ENCODE results near the gene B3GALT5.
A peak's percentile ranks its signal among the peaks of the same experiment; 100 is the strongest.

Gene B3GALT5

DNA sequence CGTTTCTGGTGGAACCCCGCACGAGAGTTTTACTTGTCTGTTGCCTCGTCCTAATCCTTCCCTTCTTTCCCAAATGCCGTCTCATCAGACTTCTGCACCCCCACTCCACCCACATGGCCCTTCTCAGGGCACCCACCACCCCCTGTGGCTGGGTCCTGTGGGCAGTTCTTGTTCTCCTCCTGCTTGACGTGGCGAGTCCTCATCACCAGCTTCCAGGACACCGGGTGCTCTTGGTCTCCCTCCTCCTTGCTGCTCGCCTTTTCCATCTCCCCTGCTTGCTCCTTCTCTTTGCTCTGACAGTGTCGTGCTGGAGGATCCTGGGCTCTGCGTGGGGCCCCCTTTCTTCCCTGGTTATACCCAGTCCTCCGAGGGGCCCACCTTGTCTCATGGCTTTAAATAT lies 51.8 kb downstream of the B3GALT5 start:
- DNase-seq (no peak), ATAC-seq (no peak)
- peaks cover 13% of the 10 kb centered on the region for H3K27me3 Mint-ChIP-seq
- peak overlapping the region in 1 of 2 donors; percentile 44 for H3K27ac Mint-ChIP-seq
- no peaks in the 10 kb centered on the region for H3K4me1 Mint-ChIP-seq
- no peak overlapping the region for H3K4me3 Mint-ChIP-seq
- H3K9me3 Mint-ChIP-seq: no peaks in the 10 kb centered on the region

- Mint-ChIP-seq H3K27me3 (no peaks in the 10 kb centered on the region), H3K4me1 (no peaks in the 10 kb centered on the region), H3K9me3 (no peaks in the 10 kb centered on the region), H3K4me3 (no peak overlapping the region), H3K27ac (no peak overlapping the region)
- ATAC-seq: no peak
- DNase-seq: no peak
Observed at GRCh38 chr21:39666026-39666425, 53.3 kb downstream of the B3GALT5 start.

DNA sequence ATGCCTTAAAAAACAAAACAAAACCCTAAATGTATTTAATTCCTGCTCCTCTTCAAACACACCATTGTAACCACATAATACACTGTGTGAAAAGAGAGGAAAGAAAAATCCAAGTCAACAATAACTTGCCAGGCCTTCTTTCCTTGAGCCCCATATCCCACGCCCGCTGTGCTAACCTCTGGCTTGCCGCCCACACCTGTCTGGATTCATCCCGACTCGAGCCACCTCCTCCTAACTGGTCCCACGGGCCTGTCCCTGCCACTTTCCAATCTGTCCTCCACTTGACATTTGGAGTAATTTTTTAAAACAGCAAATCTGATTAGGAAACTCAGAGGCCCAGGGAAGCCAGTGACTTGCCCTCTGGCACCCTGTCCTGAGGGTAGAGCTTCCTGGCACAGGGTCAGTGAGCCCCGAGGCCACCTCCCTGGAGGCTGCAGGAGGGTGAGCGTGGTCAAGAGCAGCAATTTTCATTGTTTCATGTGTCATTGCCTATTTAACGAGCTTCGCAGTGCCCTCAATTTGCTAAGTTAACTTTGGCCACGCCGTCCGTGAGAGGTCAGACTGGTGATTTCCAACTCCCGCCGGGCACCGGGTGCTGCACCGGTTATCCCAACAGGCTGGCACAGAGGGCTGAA lies 54.1 kb downstream of the B3GALT5 start:
- H3K27me3 Mint-ChIP-seq: no peaks in the 10 kb centered on the region
- DNase-seq: no peak
- no peak for ATAC-seq
- H3K4me1 Mint-ChIP-seq: no peaks in the 10 kb centered on the region
- no peaks in the 10 kb centered on the region for H3K9me3 Mint-ChIP-seq
- H3K27ac Mint-ChIP-seq: no peak overlapping the region
- no peak overlapping the region for H3K4me3 Mint-ChIP-seq

DNA sequence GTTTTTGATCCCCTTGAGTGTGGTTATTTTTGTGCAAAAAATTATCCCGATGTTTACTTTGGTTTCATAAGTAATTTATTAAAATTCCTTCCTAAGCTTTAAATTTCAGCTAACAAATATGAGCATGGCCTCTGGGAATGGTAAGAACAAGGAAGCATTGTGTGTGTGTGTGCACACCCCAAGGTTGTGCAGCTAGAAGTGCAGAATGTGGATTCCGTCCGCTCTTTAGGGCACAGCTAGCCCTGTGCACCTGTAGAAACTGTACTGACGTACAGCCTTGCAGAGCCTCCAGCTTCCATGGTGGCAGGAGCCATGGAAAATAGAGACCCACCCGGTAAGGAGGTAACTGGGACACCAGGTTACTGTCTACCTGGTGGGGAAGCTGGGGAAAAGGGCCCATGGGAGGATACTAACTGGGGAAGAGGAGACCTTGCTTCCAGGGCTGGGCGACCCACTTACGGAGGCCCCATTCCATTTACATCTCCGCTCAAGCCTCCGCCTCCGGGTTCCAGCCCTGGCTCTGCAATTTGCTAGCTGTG lies 54.7 kb downstream of the B3GALT5 start:
- no peak for DNase-seq
- Mint-ChIP-seq H3K27ac (no peak overlapping the region), H3K9me3 (no peaks in the 10 kb centered on the region), H3K27me3 (no peaks in the 10 kb centered on the region), H3K4me1 (no peaks in the 10 kb centered on the region), H3K4me3 (no peak overlapping the region)
- ATAC-seq: no peak

DNA sequence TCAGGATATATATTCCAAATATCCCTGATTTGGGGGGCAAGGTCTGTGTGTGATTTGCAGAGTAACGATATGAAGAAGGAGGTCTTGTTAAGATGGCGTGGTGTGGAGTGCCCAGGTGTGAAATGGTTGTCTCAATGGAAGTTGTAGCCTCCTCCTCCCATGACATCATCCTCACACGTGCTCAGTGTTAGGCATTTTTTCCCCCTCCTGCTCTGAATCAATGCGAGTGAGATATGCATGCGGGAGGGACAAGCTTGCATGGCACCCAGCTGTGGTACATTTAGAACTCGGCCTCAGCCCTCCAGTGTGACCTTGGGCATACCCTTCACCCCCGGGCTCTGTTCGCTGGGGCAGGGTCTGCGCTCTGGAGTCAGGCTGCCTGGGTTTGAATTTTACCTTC lies 55.6 kb downstream of the B3GALT5 start:
- ATAC-seq (no peak), DNase-seq (no peak)
- no peak overlapping the region for H3K4me3 Mint-ChIP-seq
- H3K27ac Mint-ChIP-seq: no peak overlapping the region
- H3K27me3 Mint-ChIP-seq: peaks cover 5% of the 10 kb centered on the region
- H3K9me3 Mint-ChIP-seq: no peaks in the 10 kb centered on the region
- H3K4me1 Mint-ChIP-seq: no peaks in the 10 kb centered on the region

- Mint-ChIP-seq H3K27me3 (peaks cover 16% of the 10 kb centered on the region), H3K4me1 (no peaks in the 10 kb centered on the region), H3K9me3 (no peaks in the 10 kb centered on the region), H3K4me3 (no peak overlapping the region), H3K27ac (no peak overlapping the region)
- DNase-seq (no peak), ATAC-seq (no peak)
Observed at GRCh38 chr21:39669485-39669884, 56.7 kb downstream of the B3GALT5 start.

DNA sequence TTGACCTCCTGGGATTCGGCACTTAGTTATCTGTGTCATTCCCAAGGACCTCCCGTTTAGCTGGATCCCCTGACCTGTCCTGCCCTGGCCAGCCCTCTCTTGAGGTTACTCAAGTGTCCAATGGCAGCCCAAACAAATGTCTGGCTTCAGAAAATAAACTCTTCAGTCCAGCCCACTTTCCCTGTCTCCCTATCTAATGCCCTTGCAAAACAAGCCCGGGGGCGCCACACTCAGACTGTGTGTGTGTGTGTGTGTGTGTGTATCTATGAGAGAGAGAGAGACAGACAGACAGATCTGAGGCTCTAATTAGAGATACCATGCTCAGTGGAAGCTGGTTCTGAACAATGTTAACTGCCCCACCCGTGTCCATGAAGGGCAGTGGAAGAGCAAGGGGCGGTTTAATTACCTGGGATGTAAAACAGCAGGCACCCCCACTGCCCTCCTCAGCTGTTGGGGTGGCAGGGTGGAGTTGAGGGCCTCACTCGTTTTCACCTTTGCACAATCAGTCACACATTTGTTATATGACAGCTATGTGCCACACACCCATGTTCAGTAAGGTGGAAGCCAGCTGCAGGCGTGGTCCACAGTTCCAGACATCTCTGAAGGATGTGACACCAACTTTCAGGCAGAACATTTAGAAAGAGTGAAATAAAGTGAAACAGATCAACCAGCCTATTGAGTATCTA lies 57.4 kb downstream of the B3GALT5 start:
- Mint-ChIP-seq H3K27me3 (peaks cover 23% of the 10 kb centered on the region), H3K9me3 (peaks cover 0 to 4% of the 10 kb centered on the region in 2 donors), H3K4me3 (no peak overlapping the region), H3K4me1 (no peaks in the 10 kb centered on the region), H3K27ac (no peak overlapping the region)
- DNase-seq (no peak), ATAC-seq (no peak)

- Mint-ChIP-seq H3K27me3 (peaks cover 28% of the 10 kb centered on the region), H3K27ac (no peak overlapping the region), H3K4me3 (no peak overlapping the region), H3K9me3 (peaks cover 0 to 7% of the 10 kb centered on the region in 2 donors), H3K4me1 (no peaks in the 10 kb centered on the region)
- no peak for DNase-seq
- ATAC-seq: no peak
Observed at GRCh38 chr21:39670701-39671100, 58.0 kb downstream of the B3GALT5 start.

- no peak overlapping the region for H3K27ac Mint-ChIP-seq
- DNase-seq (no peak), ATAC-seq (no peak)
- H3K4me3 Mint-ChIP-seq: no peak overlapping the region
- H3K27me3 Mint-ChIP-seq: peaks cover 28% of the 10 kb centered on the region
- no peaks in the 10 kb centered on the region for H3K4me1 Mint-ChIP-seq
- H3K9me3 Mint-ChIP-seq: peaks cover 0 to 7% of the 10 kb centered on the region in 2 donors
Observed at GRCh38 chr21:39671986-39672385, 59.2 kb downstream of the B3GALT5 start.

DNA sequence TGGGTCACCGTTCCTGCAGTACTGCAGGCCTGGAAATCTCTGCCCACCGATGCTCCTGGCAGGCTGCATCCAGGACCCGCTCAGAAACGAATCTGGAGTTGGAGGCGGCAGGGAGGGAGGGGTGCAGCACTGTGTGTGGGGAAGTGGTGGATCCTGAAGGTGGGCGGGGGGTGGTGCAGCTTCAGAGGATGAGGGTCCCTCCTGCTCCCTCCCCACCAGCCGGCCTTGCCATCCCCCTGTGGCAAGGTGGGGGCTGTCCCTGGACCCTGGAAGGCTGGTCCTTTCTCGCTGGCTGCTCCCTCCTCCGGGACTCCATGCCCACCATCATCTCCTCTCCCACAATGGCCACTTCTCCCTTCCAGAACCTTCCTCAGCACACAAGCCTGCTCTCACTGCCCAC lies 60.4 kb downstream of the B3GALT5 start:
- H3K4me3 Mint-ChIP-seq: no peak overlapping the region
- no peak for DNase-seq
- peaks cover 28% of the 10 kb centered on the region for H3K27me3 Mint-ChIP-seq
- no peak for ATAC-seq
- H3K4me1 Mint-ChIP-seq: no peaks in the 10 kb centered on the region
- H3K9me3 Mint-ChIP-seq: peaks cover 0 to 7% of the 10 kb centered on the region in 2 donors
- H3K27ac Mint-ChIP-seq: no peak overlapping the region

GRCh38 chr21:39673736-39674135 lies 61.0 kb downstream of the B3GALT5 start:
- peak overlapping the region; percentile 65 to 89 for H3K27ac Mint-ChIP-seq
- peaks cover 28% of the 10 kb centered on the region for H3K27me3 Mint-ChIP-seq
- DNase-seq (no peak), ATAC-seq (no peak)
- peaks cover 0 to 7% of the 10 kb centered on the region in 2 donors for H3K9me3 Mint-ChIP-seq
- no peak overlapping the region for H3K4me3 Mint-ChIP-seq
- no peaks in the 10 kb centered on the region for H3K4me1 Mint-ChIP-seq

DNA sequence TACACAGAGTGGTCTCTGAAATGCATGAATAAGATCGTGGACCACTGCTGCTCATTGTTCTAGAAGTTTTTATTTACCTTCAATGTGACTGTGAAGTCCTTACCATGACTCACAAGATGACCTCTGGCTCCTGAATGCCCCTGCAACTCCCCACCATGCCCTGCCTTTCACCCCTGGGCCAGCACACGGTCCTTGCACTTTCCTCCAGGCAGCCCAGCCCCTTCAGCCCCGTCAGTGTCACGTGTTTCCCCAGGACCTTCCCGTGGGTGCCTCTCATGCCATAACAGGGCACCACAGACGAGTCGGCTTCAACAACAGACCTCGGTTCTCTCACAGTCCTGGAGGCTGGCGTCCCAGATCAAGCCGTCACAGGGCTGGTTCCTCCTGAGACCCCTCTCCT lies 62.1 kb downstream of the B3GALT5 start:
- Mint-ChIP-seq H3K9me3 (peaks cover under 1 to 7% of the 10 kb centered on the region in 2 donors), H3K4me3 (no peak overlapping the region), H3K27ac (peak overlapping the region; percentile 15 to 73), H3K27me3 (peaks cover 28% of the 10 kb centered on the region), H3K4me1 (no peaks in the 10 kb centered on the region)
- no peak for ATAC-seq
- DNase-seq: no peak

GRCh38 chr21:39675590-39675989 lies 62.9 kb downstream of the B3GALT5 start:
- Mint-ChIP-seq H3K4me3 (no peak overlapping the region), H3K27me3 (peaks cover 28% of the 10 kb centered on the region), H3K9me3 (peaks cover 5 to 7% of the 10 kb centered on the region in 2 donors), H3K27ac (no peak overlapping the region), H3K4me1 (no peaks in the 10 kb centered on the region)
- no peak for DNase-seq
- no peak for ATAC-seq

GRCh38 chr21:39675993-39676661 lies 63.4 kb downstream of the B3GALT5 start:
- ATAC-seq (no peak), DNase-seq (no peak)

GRCh38 chr21:39680216-39680615 lies 67.5 kb downstream of the B3GALT5 start:
- peaks cover 2 to 5% of the 10 kb centered on the region in 2 donors for H3K9me3 Mint-ChIP-seq
- H3K4me1 Mint-ChIP-seq: no peaks in the 10 kb centered on the region
- ATAC-seq: no peak
- DNase-seq: no peak
- H3K27me3 Mint-ChIP-seq: peaks cover 4% of the 10 kb centered on the region
- H3K4me3 Mint-ChIP-seq: no peak overlapping the region
- no peak overlapping the region for H3K27ac Mint-ChIP-seq

More at GRCh38 chr21:39675993-39676661, 63.4 kb downstream of the B3GALT5 start:
- H3K27ac Mint-ChIP-seq: no peak overlapping the region
- H3K27me3 Mint-ChIP-seq: peaks cover 28% of the 10 kb centered on the region
- no peaks in the 10 kb centered on the region for H3K4me1 Mint-ChIP-seq
- no peak overlapping the region for H3K4me3 Mint-ChIP-seq
- peaks cover 5 to 7% of the 10 kb centered on the region in 2 donors for H3K9me3 Mint-ChIP-seq

DNA sequence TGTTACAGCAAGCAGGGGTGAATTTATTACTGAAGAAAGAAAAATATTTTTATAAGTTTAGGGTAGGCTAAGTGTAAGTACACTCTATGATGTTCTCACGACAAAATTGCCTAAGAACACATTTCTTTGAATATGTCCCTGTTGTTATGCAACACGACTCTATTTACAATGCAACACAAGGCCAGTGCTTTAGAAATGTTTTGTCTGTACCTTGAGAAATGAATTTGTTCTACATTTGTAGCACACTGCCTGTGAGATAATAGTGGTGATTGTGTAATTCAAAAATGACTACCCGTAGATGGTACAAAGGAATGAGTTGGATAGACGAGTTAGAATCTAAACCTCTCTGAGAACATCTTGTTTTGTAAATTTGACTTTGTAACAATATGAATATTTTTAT lies 68.5 kb downstream of the B3GALT5 start:
- DNase-seq (no peak), ATAC-seq (no peak)
- H3K27ac Mint-ChIP-seq: no peak overlapping the region
- peaks cover 0 to 5% of the 10 kb centered on the region in 2 donors for H3K9me3 Mint-ChIP-seq
- no peak overlapping the region for H3K4me3 Mint-ChIP-seq
- no peaks in the 10 kb centered on the region for H3K4me1 Mint-ChIP-seq
- H3K27me3 Mint-ChIP-seq: no peaks in the 10 kb centered on the region

Measured in stimulated activated naive CD8-positive, alpha-beta T cell treated with anti-CD3 and anti-CD28 coated beads, Interleukin-15, amount 100 ng/mL, for 72 hours (primary cell).